GM19023 (cell line): ENCODE data around the gene OR4A15.

Experiments
- ATAC-seq: cut with Tn5 transposase; IDR thresholded peaks from one replicate; pipeline ENCODE4 v1.9.1; 2021; ENCODE audit warnings: mild to moderate bottlenecking, moderate library complexity; ENCODE audit not compliant: unreplicated experiment

OR4A15 gene

DNA sequence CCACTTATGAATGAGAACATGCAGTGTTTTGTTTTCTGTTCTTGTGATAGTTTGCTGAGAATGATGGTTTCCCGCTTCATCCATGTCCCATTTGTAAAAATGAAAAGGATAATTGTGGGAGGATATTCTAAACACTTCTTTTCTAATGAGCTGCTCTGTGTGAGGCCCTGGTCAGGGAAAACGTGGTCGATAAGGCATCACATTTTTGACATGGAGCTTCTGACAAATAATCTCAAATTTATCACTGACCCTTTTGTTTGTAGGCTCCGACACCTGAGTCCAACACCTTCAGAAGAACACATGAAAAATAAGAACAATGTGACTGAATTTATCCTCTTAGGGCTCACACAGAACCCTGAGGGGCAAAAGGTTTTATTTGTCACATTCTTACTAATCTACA lies at the start of gene OR4A15:
OR4A15 (plus strand) TSS at position 301 of the 400 bp plus-strand sequence; CDS start at position 301, 0 bp downstream.
- no peak for ATAC-seq

DNA sequence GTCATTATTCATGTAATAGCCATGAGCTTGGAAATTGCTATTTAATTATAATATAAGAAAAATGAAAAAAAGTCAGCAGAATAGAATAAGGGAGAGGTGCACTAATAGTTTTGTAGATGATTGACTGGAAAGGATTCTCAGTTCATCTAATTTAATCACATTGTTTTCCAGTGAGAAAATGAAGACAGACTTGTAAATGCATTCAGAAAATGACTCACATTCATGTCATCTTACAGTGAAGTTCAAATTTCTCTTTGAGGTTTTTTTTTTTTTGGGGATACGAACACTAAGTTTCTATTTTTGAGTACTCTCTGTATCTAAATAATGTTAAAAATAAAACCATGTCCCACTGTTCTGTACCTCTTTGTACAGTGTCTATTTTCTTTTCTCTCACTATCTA lies 43.3 kb upstream of the OR4A15 start:
- ATAC-seq, result no peak

DNA sequence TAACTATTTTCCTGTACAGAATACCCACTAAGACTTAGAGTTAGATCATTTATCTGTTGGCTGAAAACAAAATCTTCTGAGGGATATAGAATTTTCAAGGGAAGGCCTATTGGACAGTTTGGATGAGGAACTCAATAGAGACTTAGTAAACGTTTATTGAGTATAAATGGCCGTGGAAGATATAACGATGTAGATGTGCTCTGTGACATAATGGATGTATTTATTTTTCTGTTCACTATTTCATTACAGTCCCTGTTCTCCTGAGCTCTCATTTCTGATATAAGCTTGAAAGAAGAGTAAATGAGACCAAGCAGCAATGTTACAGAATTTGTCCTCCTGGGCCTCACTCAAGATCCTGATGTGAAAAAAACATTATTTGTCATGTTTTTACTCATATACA lies 24.9 kb upstream of the OR4A15 start, which contains the start of gene OR4A16:
OR4A16 (plus strand) TSS at position 301 of the 400 bp plus-strand sequence; CDS start at position 301, 0 bp downstream.
- ATAC-seq, result no peak

DNA sequence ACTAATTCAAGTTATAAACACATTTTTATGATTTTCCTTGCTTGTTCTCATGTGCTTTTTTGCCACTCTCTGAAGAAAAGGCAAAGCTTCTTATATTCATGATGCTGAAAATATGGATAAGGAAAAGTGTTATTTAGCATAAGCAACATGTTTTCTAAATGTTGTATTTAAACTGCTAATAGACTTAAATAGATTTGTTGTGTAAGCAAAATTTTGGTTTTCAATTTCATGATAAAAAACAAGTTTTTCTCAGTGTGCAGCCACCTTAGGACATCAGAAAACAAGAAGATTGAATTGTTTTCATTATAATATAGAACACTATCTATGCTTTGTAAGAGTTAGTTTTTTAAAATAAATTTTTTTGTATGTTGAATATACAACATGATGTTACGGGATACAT lies 22.5 kb upstream of the OR4A15 start:
- no peak for ATAC-seq

DNA sequence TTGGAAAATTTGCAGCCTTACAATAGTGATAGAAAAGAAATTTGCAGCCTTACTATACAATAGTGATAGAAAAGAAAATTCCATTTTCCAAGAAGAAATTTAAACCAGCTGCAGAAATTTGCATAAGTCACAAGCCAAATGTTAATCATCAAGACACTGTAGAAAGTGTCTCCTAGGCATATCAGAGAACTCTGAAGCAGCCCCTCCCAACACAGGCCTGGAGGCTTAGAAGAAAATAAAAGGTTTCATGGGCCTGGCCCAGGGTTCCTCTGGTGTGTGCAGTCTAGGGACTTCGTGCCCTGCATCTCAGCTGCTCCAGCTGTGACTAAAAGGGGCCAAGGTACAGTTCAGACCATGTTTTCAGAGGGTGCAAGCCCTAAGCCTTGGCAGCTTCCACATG lies 18.7 kb upstream of the OR4A15 start:
- no peak for ATAC-seq

DNA sequence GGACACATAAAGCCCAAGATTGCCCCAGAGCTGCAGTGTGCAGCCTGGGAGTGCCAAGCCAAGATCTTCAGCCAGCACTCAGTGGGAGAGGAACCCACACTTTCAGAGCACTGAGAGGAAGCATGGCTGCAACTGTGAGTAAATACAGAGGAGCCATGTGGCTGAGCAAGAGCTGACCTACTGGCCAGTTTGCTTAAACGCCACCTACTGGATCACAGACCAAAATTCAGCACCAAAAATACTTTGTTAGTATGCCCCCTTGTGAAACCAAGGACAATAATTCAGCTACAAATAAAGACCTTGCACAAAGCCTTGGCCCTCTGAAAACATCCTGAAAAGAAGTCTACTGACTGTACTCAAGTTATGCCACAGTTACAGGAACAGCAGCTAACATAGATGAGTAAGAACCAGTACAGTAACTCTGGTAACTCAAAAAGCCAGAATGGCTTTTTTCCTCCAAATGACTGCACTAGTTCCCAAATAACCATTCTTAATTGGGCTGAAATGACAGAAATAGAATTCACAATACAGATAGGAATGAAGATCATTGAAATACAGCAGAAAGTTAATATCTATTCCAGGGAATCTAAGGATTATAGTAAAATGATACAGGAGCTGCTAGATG lies 10.1 kb upstream of the OR4A15 start:
- ATAC-seq, result no peak

DNA sequence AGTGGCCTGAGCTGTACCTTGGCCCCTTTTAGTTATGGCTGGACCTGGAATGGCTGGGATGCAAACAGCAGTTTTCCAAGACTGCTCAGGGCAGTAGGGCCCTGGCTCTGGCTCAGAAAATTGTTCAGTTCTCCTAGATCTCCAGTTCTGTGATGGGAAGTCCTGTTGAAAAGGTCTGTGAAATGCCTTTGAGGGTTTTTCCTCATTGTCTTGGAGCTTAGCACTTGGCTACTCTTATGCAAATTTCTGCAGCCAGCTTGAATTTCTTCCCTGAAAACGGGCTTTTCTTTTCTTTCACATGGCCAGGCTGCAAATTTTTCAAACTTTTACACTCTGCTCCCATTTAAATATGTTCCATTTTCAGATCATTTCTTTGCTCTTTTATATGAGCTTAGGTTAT lies 33.2 kb downstream of the OR4A15 start:
- ATAC-seq, result no peak
